Esophagus muscularis mucosa (tissue), 3 donors: ENCODE measurements around the gene OR10G2.

Source experiments
- POLR2A ChIP-seq: fragments of 450-650 bp; IDR thresholded peaks from one replicate; pipeline ENCODE4 v1.6.1; 2017; ENCODE audit warnings: antibody characterized with exemption, moderate library complexity, mild to moderate bottlenecking, low read depth
- POLR2AphosphoS5 ChIP-seq, 2 donors: sonication (generic); formaldehyde crosslinking; IDR thresholded peaks; one replicate each; pipeline ENCODE4 v1.6.1; 2017; ENCODE audit warnings: antibody characterized with exemption in 2 of 2
- TF ChIP-seq, protein P1 (sequence below), 3 experiments: fragments of 200-600 bp in 2 of 3; fragments of 450-650 bp in 1 of 3; sonication (generic) in 2 of 3; IDR thresholded peaks; one replicate each; pipeline ENCODE4 v1.5.1; 2017 to 2019; ENCODE audit warnings: antibody characterized with exemption in 3 of 3, mild to moderate bottlenecking in 2 of 3, moderate library complexity in 1 of 3

DNA sequence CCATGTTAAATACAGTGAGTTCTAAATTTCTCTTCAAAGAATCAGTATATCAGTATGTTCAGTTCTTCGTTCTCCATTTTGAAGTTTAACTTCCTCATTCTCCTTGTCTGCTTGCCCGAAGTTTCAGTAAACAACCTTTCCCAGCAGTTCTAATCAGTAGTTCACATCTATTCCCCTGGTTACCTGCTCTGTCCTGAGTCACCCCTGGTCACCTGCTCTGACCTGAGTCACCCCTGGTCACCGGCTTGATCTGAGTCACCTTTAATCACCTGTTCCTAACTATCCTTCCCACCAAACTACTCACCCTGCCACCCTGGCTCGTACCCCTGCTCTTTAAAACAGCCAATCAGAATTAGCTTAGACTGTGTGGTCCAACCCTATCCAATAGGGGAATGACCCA, 45.4 kb downstream of the OR10G2 start:
- TF ChIP-seq POLR2A (no peak), POLR2AphosphoS5 (IDR thresholded peaks at IDR 0.05) (no peak)
- TF ChIP-seq, protein P1, sequence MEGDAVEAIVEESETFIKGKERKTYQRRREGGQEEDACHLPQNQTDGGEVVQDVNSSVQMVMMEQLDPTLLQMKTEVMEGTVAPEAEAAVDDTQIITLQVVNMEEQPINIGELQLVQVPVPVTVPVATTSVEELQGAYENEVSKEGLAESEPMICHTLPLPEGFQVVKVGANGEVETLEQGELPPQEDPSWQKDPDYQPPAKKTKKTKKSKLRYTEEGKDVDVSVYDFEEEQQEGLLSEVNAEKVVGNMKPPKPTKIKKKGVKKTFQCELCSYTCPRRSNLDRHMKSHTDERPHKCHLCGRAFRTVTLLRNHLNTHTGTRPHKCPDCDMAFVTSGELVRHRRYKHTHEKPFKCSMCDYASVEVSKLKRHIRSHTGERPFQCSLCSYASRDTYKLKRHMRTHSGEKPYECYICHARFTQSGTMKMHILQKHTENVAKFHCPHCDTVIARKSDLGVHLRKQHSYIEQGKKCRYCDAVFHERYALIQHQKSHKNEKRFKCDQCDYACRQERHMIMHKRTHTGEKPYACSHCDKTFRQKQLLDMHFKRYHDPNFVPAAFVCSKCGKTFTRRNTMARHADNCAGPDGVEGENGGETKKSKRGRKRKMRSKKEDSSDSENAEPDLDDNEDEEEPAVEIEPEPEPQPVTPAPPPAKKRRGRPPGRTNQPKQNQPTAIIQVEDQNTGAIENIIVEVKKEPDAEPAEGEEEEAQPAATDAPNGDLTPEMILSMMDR (IDR thresholded peaks at IDR 0.05): no peak
